K562 (cell line): ENCODE results near the gene UBTD1. TPM values are rescaled to one million over a fixed set of nuclear protein-coding genes. Genes with fewer than 3 reads are reported as not detected.

ENCODE experiments used
- HMBOX1 ChIP-seq: sonication (generic); IDR thresholded peaks from 2 replicates; pipeline ENCODE4 v1.6.1; 2016
- KDM5B ChIP-seq: fragments of 200-600 bp; sonication (generic); IDR thresholded peaks from 2 replicates; pipeline ENCODE4 v1.6.1; 2012; ENCODE audit warnings: low read depth, mild to moderate bottlenecking, moderate library complexity, low read length, control low read depth, inconsistent platforms; ENCODE audit not compliant: insufficient replicate concordance
- NFIC ChIP-seq: fragments of 450-650 bp; IDR thresholded peaks from 2 replicates; pipeline ENCODE4 v1.6.1; 2017; ENCODE audit warnings: mild to moderate bottlenecking, inconsistent platforms
- NFYB ChIP-seq: IDR thresholded peaks from 2 replicates; pipeline ENCODE4 v1.6.1; 2011; ENCODE audit warnings: mild to moderate bottlenecking, moderate library complexity; ENCODE audit not compliant: insufficient read length; ENCODE audit errors: extremely low read depth
- SNAPC5 ChIP-seq: fragments of 250-450 bp; sonication (Bioruptor Pico); IDR thresholded peaks from 2 replicates; pipeline ENCODE4 v1.8.0; 2021; ENCODE audit warnings: moderate library complexity, mild to moderate bottlenecking, inconsistent platforms
- THRB ChIP-seq: fragments of 450-650 bp; formaldehyde crosslinking; conservative IDR thresholded peaks from 2 replicates; pipeline ENCODE4 v1.4.0; 2022; ENCODE audit warnings: mild to moderate bottlenecking, missing genetic modification characterization
- U2AF1 ChIP-seq: fragments of 200-400 bp; formaldehyde crosslinking; optimal IDR thresholded peaks from 2 replicates; pipeline ENCODE3; 2017; ENCODE audit warnings: mild to moderate bottlenecking, low read depth, low read length, moderate library complexity
- ZBTB2 ChIP-seq: fragments of 450-650 bp; IDR thresholded peaks from 2 replicates; pipeline ENCODE4 v1.6.1; 2016; ENCODE audit warnings: antibody characterized with exemption
- ZBTB40 ChIP-seq, 2 experiments: fragments of 450-650 bp in 1 of 2; sonication (generic) in 1 of 2; formaldehyde crosslinking in 1 of 2; IDR thresholded peaks; 2 replicates each; pipeline versions ENCODE4 v1.7.1 to v1.9.0; 2016 to 2022; ENCODE audit warnings: inconsistent platforms in 1 of 2, mild to moderate bottlenecking in 1 of 2, missing genetic modification reagents in 1 of 2
- polyA plus RNA-seq, 8 experiments: library from polyadenylated mRNA; depleted of rRNA in 4 of 8; stranded (reverse) in 5 of 8; unstranded in 3 of 8; fragments of >200 nt; fragmentation: Nextera tagmentation in 2 of 8; fragmentation: Illumina TruSeq in 1 of 8; extraction: Ambion mirVana in 2 of 8; extraction: Trizol in 1 of 8; gene quantifications; 2 replicates each; pipeline versions ENCODE4 v1.2.1 to v1.2.3, GENCODE V29; 2011 to 2014; ENCODE audit warnings: inconsistent platforms in 1 of 8, missing spikeins in 1 of 8
- total RNA-seq, 7 experiments: library from RNA; depleted of rRNA in 6 of 7; stranded (reverse); fragments of >200 nt in 6 of 7; fragmentation: Illumina TruSeq in 2 of 7; extraction: Trizol in 2 of 7; gene quantifications; 2 replicates each; pipeline versions ENCODE4 v1.2.1 to v1.2.3, GENCODE V29; 2011 to 2021; ENCODE audit warnings: low replicate concordance in 1 of 7

The UBTD1 gene
- total and polyA plus RNA-seq, 9 of the 15 experiments (the other 6 are each of a cell fraction or from before 2014, with no cell fraction given): 0.08 to 1.6 (median 0.81) TPM; not detected in 1

- TF ChIP-seq ZBTB40 (IDR thresholded peaks at IDR 0.05): peak; percentile 15; the same call in 1 of the 2 replicates
- no peak for TF ChIP-seq ZBTB40 (CRISPR knock-in tag; IDR thresholded peaks at IDR 0.05)
- TF ChIP-seq NFIC: 0 out of 2 replicates have a peak, but pooled peaks have one; percentile 12
- no peak for TF ChIP-seq HMBOX1
- no peak for TF ChIP-seq NFYB
- no peak for TF ChIP-seq SNAPC5 (CRISPR knock-in tag)
- no peak for TF ChIP-seq THRB
- peak; percentile 14 for TF ChIP-seq U2AF1
- TF ChIP-seq ZBTB2: peak; percentile 84
- peak; percentile 87 for TF ChIP-seq KDM5B
Observed at GRCh38 chr10:97498076-97498840, 466 bp upstream of the UBTD1 start, which contains the start of gene MMS19 (continued).
